Neural cell (in vitro differentiated cells): ENCODE results near the gene PRKAG2. TPM values are rescaled to one million over a fixed set of nuclear protein-coding genes. Genes with fewer than 3 reads are reported as not detected.

Experiments
- H2AFZ ChIP-seq: fragments of 200-600, 300-800 bp; sonication (generic), shearing (Covaris generic); 2 replicates; pipeline ENCODE4 v1.6.0; 2014; ENCODE audit warnings: low read depth, mild to moderate bottlenecking, antibody characterized with exemption, low read length, moderate library complexity
- H3F3A ChIP-seq: fragments of 200-600 bp; shearing (Covaris generic); 2 replicates; pipeline ENCODE4 v1.6.1; 2016; ENCODE audit warnings: mild to moderate bottlenecking, moderate library complexity, mixed read lengths, antibody characterized with exemption, low read length; ENCODE audit not compliant: insufficient read depth, poor library complexity, severe bottlenecking
- H3K27ac ChIP-seq: fragments of 200-600, 300-800 bp; sonication (generic), shearing (Covaris generic); 2 replicates; pipeline ENCODE4 v1.5.1; 2014; ENCODE audit warnings: mild to moderate bottlenecking, low read length, moderate library complexity
- H3K27me3 ChIP-seq: fragments of 300-800, 200-600 bp; sonication (generic), shearing (Covaris generic); 2 replicates; pipeline ENCODE4 v1.6.0; 2014; ENCODE audit warnings: mild to moderate bottlenecking, low read depth, low read length, moderate library complexity; ENCODE audit not compliant: insufficient read depth
- H3K36me3 ChIP-seq: fragments of 300-800, 200-600 bp; sonication (generic), shearing (Covaris generic); 2 replicates; pipeline ENCODE4 v1.5.1; 2014; ENCODE audit warnings: mild to moderate bottlenecking, antibody characterized with exemption, low read length, moderate library complexity; ENCODE audit not compliant: insufficient read depth
- H3K4me2 ChIP-seq: fragments of 300-800, 200-600 bp; sonication (generic), shearing (Covaris generic); 2 replicates; pipeline ENCODE4 v1.6.0; 2014; ENCODE audit warnings: mild to moderate bottlenecking, low read length
- H3K4me3 ChIP-seq: fragments of 300-800, 200-600 bp; sonication (generic), shearing (Covaris generic); 2 replicates; pipeline ENCODE4 v1.5.1; 2014; ENCODE audit warnings: mild to moderate bottlenecking, low read length, moderate library complexity
- H3K79me2 ChIP-seq: fragments of 200-600 bp; shearing (Covaris generic); replicated peaks from 2 replicates; pipeline ENCODE4 v1.6.0; 2014; ENCODE audit warnings: mild to moderate bottlenecking, low read length, moderate library complexity; ENCODE audit not compliant: insufficient read depth
- H3K9ac ChIP-seq: fragments of 300-800, 200-600 bp; sonication (generic), shearing (Covaris generic); 2 replicates; pipeline ENCODE4 v1.6.1; 2016; ENCODE audit warnings: mild to moderate bottlenecking, low read length, mixed read lengths
- H3K9me2 ChIP-seq: fragments of 200-600 bp; shearing (Covaris generic); 2 replicates; pipeline ENCODE4 v1.6.1; 2016; ENCODE audit warnings: mild to moderate bottlenecking, low read length, mixed read lengths; ENCODE audit not compliant: insufficient read depth
- H3K9me3 ChIP-seq: fragments of 200-600, 300-800 bp; sonication (generic), shearing (Covaris generic); 2 replicates; pipeline ENCODE4 v1.6.1; 2016; ENCODE audit warnings: mild to moderate bottlenecking, mixed run types, low read length, moderate library complexity, mixed read lengths
- H4K20me1 ChIP-seq: fragments of 200-600 bp; shearing (Covaris generic); 2 replicates; pipeline ENCODE4 v1.6.1; 2016; ENCODE audit warnings: mild to moderate bottlenecking, mixed run types; ENCODE audit not compliant: insufficient read depth
- CTCF ChIP-seq: fragments of 450-650 bp; IDR thresholded peaks from 2 replicates; pipeline ENCODE4 v1.5.1; 2014; ENCODE audit warnings: antibody characterized with exemption, mild to moderate bottlenecking, moderate library complexity; ENCODE audit not compliant: poor library complexity, severe bottlenecking
- EP300 ChIP-seq: fragments of 450-650 bp; conservative IDR thresholded peaks from 2 replicates; pipeline ENCODE4 v1.6.1; 2014; ENCODE audit warnings: antibody characterized with exemption, mild to moderate bottlenecking, moderate library complexity; ENCODE audit not compliant: poor library complexity, severe bottlenecking
- EZH2 ChIP-seq: fragments of 200-600, 300-800 bp; shearing (Covaris generic), sonication (generic); IDR thresholded peaks from 2 replicates; pipeline ENCODE4 v1.6.1; 2014; ENCODE audit warnings: antibody characterized with exemption, low read length, borderline replicate concordance, mild to moderate bottlenecking; ENCODE audit not compliant: insufficient read depth, poor library complexity, severe bottlenecking
- MXI1 ChIP-seq: fragments of 450-650 bp; conservative IDR thresholded peaks from 2 replicates; pipeline ENCODE4 v1.6.1; 2014; ENCODE audit warnings: antibody characterized with exemption, mild to moderate bottlenecking; ENCODE audit not compliant: poor library complexity, severe bottlenecking
- POLR2AphosphoS5 ChIP-seq: IDR thresholded peaks from 2 replicates; pipeline ENCODE4 v1.6.1; 2012
- RAD21 ChIP-seq: fragments of 450-650 bp; conservative IDR thresholded peaks from 2 replicates; pipeline ENCODE4 v1.6.1; 2014; ENCODE audit warnings: antibody characterized with exemption, mild to moderate bottlenecking, moderate library complexity
- REST ChIP-seq: IDR thresholded peaks from 2 replicates; pipeline ENCODE4 v1.6.1; 2012; ENCODE audit warnings: borderline replicate concordance
- SMC3 ChIP-seq: fragments of 450-650 bp; conservative IDR thresholded peaks from 2 replicates; pipeline ENCODE4 v1.6.1; 2014; ENCODE audit warnings: antibody characterized with exemption, mild to moderate bottlenecking, moderate library complexity; ENCODE audit not compliant: poor library complexity
- TAF1 ChIP-seq: IDR thresholded peaks from 2 replicates; pipeline ENCODE4 v1.6.1; 2012; ENCODE audit warnings: low read depth
- polyA plus RNA-seq: library from polyadenylated mRNA; depleted of rRNA; stranded (reverse); fragments of >200 nt; gene quantifications from 2 replicates; pipeline ENCODE4 v1.2.3, GENCODE V29; 2014

The PRKAG2 gene
- polyA plus RNA-seq, 1 donor from 2014 or later: 22.9 TPM

- H4K20me1 ChIP-seq: no peaks in the 10 kb centered on the region
- no peak overlapping the region for H3K9ac ChIP-seq
- no peak overlapping the region for H3K27ac ChIP-seq
- TF ChIP-seq EZH2 (no peak), REST (no peak), POLR2AphosphoS5 (no peak), MXI1 (no peak), CTCF (no peak), TAF1 (no peak), RAD21 (no peak), SMC3 (no peak), EP300 (no peak)
- no peak overlapping the region for H2AFZ ChIP-seq
- no peaks in the 10 kb centered on the region for H3K9me2 ChIP-seq
- H3F3A ChIP-seq: no peaks in the 10 kb centered on the region
- no peak overlapping the region for H3K4me2 ChIP-seq
- no peaks in the 10 kb centered on the region for H3K36me3 ChIP-seq
- no peaks in the 10 kb centered on the region for H3K79me2 ChIP-seq
- no peaks in the 10 kb centered on the region for H3K27me3 ChIP-seq
- H3K4me3 ChIP-seq: no peak overlapping the region
- H3K9me3 ChIP-seq: no peaks in the 10 kb centered on the region
These were observed 277.3 kb downstream of the PRKAG2 start for GRCh38 chr7:151599401-151600227.

DNA sequence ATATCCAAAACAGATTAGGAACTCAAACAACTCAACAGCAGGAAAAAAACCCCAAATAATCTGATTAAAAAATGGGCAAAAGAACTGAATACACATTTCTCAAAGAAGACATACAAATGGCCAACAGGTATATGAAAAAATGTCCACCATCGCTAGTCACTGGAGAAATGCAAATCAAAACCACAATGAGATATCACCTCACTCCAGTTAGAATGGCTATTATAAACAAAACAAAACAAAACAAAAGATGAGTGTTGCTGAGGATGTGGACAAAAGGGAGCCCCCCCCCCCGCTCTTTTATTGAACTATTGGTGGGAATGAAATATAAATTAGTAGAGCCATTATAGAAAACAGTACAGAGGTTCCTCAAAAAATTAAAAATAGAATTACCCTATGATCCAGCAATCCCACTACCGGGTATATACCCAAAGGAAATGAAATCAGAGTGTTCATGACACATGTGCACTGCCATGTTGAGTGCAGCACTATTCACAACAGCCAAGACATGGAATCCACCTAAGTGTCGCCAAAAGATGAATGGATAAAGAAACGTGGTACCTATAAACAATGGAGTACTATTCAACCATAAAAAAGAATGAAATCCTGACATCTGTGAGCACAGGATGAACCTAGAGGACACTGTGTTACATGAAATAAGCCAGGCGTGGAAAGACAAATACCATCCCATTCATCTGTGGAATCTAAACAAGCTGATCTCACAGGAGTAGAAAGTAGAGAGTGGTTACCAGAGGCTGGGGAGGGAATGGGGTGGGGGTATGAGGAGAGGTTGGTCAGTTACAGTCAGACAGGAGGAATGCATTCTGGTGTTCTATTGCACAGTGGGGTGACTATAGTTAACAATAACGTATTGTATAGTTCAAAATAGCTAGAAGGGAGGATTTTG is 279.1 kb downstream of the PRKAG2 start:
- Histone ChIP-seq H3K9me3 (no peaks in the 10 kb centered on the region), H3K27me3 (no peaks in the 10 kb centered on the region), H4K20me1 (no peaks in the 10 kb centered on the region), H3K27ac (no peak overlapping the region), H3K9me2 (no peaks in the 10 kb centered on the region), H2AFZ (no peak overlapping the region), H3F3A (no peaks in the 10 kb centered on the region), H3K4me3 (no peak overlapping the region), H3K79me2 (no peaks in the 10 kb centered on the region), H3K36me3 (no peaks in the 10 kb centered on the region), H3K9ac (no peak overlapping the region), H3K4me2 (no peak overlapping the region)
- TF ChIP-seq EZH2: no peak
